GM19351 (cell line): ENCODE results near the gene CLCN5.

Experiments
- ATAC-seq: cut with Tn5 transposase; IDR thresholded peaks from one replicate; pipeline ENCODE4 v1.9.1; 2021; ENCODE audit warnings: mild to moderate bottlenecking, moderate library complexity; ENCODE audit not compliant: unreplicated experiment

CLCN5 gene

DNA sequence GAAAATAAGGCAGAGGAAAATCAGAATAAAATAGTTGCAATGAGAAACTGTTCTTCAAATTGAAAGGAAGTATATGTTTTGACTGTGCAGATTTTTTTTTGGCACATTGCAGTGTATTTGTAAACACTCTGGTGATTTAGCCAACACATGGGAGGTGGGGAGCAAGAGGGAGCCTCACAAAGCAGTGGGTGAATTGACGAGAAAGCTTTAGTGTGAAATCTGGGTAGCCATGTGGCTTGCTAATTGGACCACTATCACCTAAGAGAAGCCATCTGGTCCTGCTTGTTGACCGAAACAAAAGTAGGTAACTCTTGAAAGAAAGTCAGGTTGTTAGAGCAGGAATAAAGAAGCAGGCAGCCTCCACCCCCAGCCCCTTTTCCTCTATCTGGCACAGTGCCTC, 10.4 kb downstream of the CLCN5 start:
- no peak for ATAC-seq

DNA sequence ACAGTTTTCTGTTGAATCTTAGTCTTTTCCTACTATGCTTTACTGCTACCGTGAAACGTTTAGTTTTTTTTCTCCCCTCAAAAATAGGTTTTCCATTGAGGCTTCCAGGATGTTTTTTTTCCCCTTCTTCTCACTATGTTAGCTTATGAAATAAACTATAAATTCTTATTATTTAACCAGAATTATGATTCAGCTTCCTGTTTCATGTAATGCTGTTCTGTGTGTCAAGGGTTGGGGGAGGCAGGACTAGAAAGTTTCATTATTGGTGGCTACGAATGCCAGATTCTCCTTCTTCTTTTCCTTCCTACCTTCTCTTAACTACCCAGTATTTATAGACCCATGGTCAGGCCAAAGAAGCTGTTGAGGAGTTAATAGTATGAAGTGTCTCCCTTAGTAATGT, 11.8 kb downstream of the CLCN5 start:
- ATAC-seq, result no peak

DNA sequence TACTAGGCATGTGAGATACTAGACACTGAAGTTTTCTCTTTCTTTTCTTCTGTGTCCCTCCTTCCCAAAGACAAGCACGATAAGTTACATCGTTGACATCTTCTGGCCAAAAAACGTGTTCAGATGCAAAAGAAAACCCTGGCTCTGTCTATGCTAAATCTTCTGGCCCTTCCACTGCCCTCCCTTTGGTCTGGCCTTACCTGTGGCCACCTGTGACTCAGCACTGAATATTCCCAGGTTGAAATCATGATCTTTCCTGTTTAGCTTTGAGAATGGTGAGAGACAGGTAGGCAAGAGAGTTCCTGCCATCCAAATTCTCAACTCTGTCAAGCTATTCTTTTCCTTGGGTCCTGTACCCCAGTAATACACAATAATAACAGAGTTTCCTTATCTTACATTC, 12.3 kb downstream of the CLCN5 start:
- ATAC-seq, result no peak

DNA sequence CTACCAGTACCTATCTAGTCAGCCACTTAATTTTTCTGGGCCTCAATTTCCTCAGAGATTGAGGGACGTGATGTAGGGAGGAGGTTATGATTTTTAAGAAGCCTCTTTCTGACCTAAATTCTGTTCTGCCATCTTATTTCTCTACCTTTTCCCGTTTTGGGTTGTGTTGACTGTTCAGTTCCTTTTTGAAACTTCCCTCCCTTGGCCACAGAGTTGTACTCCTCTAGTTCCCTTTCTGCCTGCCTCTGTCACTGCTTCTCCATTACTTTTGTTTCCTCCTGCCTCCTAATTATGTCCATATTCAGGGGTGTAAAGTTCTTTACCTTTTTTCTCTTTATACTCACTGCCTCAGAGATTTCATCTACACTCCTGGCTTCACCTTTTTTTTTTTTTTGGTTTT, 25.4 kb downstream of the CLCN5 start:
- ATAC-seq, result no peak

DNA sequence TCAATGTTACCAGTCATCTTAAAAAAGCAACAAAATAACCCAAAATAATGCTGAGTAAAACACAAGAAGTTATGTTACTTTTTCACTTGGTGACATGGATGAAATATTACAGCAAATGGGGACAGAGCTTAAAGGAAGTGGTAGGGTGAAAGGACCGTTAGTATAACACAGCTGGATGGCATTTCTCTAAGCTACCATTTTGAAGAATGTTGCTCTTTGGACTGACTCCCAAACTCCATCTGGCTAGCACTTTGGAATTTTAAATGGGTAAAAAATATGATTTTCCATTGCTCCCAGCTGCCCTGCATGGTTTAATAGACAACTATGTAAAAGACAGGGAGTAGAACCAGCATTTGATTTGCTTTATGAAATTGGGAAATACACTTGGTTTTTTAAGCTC, 27.6 kb downstream of the CLCN5 start:
- ATAC-seq, result no peak

DNA sequence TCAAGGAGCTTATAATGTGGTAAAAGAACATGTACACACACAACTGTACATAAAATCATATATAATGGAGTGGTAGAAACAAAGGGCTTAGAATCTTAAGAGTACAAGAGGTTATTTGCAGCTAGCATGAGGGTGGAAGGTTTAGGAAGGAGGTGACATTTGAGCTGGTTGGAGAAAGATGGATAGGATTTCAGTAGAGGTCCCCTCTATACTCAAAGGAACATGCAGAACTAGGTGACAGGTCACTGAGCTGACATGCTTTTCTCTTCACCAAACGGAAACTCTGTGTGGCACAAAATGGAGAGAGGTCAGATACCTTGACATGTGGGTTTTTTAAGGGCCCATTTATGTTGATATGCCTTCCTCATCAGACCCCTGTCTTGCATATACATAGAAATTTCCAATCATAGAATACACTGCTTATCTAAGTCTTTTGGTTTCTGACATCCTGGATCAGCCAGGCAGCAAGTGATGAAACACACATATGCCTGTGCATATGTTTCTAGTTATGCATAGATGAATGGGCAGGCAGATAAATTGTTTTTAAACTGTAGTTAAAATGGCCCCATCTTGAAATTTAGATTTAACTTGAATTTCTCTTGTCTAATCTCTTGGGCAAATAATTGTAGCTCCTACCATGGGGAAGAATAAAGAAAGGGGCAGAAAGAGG, 29.3 kb downstream of the CLCN5 start:
- ATAC-seq, result no peak

DNA sequence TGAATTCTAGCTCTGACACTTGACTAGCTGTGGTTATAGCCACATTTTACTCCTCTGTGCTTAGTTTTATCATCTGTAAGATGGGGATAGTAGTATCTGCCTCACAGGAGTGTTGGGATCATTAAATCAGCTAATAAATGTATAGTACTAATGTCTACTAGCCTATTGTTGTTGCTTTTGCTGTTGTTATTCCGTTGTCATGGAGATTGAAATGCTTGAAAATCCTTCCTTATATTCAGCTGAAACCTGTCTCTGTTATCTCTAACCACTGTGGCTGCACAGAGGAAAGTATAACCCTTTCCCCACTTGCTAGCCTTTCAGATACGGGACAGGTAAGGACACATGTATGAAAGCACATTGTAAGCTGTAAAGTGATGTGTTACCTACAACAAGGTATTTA, 33.9 kb downstream of the CLCN5 start:
- ATAC-seq, result no peak

DNA sequence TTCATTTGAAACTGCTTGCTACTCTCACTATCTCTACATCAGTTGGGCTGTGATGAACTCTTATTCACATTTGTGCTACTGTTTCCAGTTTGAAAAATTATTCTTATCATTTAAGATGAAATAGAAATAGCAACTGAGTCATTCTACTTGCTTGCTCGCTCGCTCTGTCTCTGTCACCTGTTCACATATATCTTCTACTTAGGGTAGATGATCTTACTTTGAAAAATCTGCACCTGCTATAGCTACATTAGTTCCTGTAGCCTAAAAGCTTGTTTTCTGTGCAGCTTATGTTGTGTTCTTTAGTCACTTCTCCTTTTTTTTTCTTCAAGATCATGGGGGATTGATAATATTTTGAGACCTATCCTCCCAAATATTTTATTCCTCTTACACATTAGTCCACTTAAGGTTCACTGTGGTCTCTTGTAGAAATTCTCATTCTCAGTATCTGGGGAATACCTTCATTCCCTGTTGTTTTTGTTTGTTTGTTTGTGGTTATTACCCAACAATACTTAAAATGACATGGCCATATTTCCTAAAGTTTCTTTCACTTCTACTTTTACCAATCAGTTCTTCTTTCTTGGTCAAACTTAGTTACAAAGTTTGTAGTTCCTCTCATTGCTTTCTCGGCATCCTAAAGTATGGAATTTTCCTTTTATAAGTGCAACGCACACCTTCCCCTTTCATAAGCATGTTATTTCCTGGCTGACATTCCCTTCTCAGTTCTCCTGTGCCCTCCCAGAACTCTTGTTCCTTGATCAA, 36.5 kb downstream of the CLCN5 start:
- ATAC-seq, result no peak

DNA sequence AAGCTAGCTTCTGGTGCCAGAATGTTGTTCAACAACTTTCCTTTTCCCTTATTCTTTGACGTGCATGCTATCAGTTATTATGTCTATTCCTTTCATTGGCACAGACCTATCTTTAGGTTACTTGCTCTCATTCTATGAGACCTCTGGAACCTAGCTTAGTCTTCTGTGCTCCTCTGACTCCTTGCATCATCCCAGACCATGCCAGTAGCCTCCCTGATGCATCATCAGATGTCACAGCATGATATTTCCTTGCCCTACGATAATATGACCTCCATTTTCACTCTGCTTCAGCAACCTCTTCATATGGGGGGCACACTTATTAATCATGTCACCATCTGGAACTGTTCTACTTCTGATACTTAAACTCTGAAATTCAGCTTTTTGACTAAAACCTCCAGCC, 37.2 kb downstream of the CLCN5 start:
- ATAC-seq, result no peak

DNA sequence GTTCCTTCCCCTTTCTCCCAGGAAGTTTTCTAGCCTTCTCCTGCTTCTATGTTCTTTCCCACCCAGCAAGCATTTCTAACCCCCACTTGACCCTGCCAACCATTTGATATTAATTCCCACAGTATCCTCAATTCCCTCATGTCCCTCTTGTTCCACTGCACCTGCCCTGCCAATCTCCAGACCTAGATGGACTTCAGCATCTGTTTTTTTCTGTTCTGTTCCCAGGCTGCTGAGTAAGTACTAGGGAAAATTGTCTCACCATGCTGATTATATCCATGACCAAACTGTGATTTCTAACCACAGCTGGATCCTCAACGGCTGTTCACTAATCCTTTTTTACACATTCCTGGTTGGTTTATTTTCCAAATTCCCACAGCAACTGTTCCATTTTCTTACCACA, 37.7 kb downstream of the CLCN5 start:
- ATAC-seq, result no peak

DNA sequence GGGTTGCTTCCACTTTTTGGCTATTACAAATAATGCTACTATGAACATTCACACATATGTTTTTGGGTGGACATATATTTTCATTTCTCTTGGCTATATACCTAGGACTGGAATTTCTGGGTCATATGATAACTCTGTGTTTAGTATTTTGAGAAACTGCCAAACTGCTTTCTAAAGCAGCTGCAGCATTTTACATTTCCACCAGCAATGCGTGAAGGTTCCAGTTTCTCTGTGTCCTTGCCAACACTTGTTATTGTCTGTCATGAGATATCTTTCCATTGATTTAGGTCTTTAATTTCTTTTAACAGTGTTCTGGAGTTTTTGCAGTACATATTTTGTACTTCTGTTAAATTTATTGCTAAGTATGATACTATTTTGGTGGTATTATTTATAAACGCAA, 48.3 kb downstream of the CLCN5 start:
- ATAC-seq, result no peak

DNA sequence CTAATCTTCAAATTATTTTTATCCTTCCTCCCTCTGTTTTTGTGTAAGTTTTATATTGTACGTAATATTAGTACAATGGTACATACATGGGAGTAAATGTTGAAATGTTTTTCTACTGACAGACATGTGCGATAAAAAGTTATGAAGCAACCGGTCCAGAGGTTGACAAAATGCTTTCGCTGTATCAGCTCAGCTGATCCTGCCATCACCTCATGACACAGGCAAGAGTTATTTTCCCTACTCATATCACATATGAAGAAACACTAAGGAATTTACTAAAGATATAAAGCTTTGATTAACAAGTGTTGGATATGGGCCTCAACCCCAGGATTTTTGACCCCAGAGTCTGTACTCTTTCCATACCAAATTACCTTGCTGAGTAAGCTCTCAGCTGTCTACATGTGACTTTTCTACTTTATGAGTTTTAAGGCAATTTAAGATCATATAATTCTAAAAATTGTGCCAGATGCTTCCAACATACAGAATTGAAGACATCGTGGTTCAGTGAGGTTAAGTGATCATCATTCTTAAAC, 50.0 kb downstream of the CLCN5 start:
- no peak for ATAC-seq

DNA sequence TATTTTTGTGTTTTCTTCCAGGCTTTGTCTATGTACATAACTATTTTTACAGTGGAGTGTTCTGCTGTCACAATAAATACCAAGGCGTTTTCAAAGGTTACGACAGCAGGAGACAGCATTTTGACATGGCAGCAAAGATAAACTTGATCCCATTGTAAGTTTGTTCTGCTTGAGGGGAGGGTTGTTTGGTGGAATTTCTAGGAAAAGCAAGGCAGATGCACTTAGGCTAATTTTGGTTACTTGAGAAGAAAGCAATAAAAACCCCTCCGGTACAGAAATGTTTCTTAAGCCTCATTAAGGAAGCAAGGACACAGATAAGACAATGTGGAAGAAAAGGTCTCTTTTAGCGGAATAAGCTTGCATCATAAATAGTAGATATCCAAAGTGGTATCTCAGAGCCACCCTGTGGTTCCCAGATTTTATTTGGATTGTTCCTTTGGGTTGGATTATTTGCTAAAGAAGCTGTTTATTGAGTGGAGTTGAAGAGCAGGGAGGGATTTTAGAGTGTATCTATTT, 54.3 kb downstream of the CLCN5 start:
- ATAC-seq, result no peak

DNA sequence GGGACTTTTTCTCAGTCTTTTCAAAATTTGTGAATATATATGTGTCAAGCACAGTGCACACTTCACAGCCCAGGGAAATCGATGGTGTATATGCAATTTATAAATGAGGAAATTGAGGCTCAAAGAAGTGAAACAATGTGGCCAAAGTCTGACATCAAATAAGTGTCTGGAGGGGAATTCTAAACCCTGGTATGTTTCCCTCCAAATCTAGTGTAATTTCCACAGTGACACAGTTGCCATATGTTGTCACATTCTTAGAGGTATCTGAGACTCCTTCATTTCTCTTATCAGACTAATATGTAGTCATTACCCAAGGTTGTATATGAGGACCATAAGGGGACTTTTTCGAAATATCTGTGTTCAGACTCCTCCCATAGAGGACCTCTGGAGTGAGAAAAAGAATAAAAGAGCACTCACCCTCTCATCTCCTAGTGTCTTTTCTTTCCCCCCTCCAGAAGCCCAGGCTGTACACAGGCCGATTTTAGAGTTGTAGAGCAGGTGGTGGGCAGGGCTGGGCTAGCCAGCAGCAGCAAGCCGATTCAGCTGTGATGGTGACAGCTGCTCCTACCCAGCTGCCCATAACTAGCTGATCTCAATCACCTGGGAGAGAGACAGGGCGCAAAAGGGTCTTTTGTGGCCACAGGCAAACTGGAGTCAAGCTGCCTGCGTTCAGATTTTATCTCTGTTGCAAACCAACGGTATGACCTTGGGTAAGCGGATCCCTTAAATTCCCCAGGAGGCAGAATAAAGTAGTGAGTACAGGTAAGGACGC, 55.1 kb downstream of the CLCN5 start:
- no peak for ATAC-seq

DNA sequence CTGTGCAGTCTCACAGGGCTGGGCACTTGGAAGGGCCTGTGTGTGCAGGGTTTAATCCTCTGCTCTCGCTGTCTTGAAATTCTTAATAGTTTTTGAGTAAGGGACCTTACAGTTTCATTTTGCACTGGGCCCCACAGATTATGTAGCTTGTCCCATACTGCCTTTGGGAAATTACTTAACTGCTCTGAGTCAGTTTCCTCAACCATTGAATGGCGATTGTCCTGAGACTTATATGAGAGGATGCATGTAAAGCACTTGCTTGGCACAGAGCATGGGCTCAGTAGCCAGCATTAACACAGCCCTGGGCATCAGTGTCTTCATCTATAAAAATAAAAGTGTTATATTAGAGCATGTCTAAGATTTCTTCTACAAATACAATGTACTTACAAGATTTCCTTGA, 55.8 kb downstream of the CLCN5 start:
- ATAC-seq, result no peak

DNA sequence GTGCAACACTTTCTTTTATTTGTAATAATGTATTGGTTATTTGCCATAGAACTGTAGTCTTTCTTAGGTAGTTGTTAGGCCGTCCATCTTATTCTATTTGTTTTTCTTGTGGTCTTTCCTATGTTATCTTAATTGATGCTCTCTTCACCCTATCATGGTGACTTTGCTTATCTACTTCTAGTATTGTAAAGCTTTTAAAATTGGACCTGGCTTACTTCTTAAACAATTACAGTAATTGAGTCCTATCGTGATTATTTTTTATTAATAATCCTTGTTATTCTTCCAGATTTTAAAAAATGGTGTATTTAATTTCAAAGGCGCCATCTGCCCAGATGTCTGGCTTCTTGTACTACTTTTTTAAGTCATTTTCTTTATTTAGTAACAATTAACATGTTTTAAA, 63.7 kb downstream of the CLCN5 start:
- ATAC-seq, result no peak

DNA sequence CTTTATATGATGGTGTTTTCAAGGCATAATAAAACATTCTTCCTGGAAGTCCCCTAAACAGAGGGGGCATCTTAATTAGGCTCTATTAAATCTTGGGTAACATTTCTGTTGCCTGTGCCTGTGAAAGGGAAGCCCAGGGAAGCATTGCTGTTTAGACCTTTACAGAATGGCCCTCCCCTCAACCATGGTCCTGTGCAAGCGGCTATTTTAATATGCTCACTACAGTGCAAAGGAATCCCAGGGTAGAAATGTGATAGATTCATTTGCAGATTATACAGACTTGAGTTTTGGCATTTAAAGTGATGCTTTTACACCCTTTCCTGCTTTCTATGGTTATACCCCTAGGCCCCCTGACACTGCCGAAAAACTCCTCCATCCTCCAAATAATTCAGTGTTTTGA, 65.3 kb downstream of the CLCN5 start:
- ATAC-seq, result no peak

DNA sequence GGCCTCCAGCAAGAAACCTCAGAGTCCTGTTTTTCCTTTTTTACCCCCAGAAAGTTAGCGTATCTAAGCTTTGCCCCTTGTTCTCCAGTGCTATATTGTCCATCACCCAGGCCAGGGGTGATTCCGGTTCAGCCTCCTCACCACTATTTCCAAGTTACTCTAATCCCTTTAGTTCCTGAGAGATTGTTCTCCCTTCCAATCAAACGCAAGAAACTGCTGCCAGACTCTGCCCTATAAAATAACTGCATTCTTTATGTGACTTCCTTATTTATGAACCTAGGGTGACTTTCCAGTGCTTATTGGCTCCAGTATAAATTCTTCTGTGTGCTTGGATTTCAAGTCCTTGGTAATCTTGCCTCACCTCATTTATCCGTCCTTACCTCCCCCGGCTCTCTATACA, 65.7 kb downstream of the CLCN5 start:
- ATAC-seq, result no peak

DNA sequence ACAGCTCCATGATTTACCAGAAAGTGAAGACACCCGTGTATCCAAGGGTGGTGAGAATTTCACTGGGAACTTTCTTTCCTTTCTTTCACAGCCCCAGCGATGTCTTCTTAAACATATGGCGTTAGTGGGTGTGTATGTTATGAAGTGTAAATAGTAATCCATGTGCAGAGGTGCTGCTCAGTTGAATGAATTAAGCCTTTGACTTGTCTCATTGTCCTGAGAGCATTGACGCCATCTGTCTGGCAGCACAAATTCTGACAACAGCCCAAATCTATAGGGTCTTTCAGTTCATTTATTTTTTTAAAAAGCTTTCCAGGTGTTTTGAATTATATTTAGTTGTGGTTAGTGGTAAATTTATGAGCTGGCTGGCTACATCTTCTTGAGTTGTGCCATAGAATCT, 69.4 kb downstream of the CLCN5 start:
- ATAC-seq, result no peak

DNA sequence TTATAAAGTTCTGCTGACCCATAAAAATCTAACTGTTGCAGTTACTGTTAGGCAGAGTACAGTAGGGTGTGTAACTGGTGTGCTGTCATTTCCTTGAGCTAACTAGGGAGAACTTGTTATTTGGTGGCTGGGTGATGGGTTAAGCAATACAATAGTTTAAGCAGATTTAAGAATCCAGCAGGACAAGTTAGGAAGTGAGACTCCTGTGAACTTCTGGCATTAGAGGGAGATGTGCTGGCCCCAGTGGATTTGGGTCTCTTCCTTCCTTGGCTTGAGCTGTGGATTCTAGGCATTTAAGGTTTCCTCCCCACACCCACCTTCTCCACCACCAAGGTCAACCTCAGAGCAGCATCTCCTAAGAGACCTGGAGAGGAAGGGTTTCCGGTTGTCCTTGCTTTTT, 70.5 kb downstream of the CLCN5 start:
- no peak for ATAC-seq

DNA sequence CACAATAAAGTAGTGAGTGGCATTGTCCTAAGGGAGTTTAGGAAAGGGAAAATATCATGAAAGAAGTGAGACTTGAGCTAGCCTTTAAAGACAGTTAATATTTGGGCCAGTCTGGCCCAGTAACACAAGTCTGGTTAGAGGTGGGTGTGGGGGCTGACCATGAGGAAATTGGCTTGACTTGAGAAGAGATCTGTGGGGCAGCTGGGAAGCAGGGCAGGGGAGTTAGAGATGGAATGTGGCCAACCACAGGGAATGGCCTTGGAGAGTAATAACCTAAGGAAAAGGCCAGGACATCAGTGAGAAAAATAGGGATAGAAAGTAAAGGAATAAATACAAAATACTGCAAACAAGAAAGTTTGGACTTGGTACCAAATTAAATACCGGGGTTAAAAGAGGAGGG, 71.3 kb downstream of the CLCN5 start:
- no peak for ATAC-seq
